Astrocyte of the spinal cord (primary cell): ENCODE results near the gene TSGA10IP.
"Not testable (repeated sequence)": the region's sequence is repeated elsewhere in the genome, so short reads cannot be mapped to it uniquely, and the experiment has no call there.

Experiments
- DNase-seq: peaks from one replicate; pipeline ENCODE4 v3.0.0; 2011; ENCODE audit warnings: low read depth, low spot score
- H3K4me3 ChIP-seq: 2 replicates; pipeline ENCODE4 v1.5.1; 2011; ENCODE audit warnings: low read depth, mild to moderate bottlenecking, low read length, moderate library complexity
- CTCF ChIP-seq: IDR thresholded peaks from 2 replicates; pipeline ENCODE4 v1.5.1; 2012; ENCODE audit warnings: low read depth, mild to moderate bottlenecking, low read length, inconsistent platforms
- in situ Hi-C: cut with HindIII; loops from 2 replicates; pipeline ENCODE4 v1.10.0; 2017; ENCODE audit warnings: low sequenced_read_pairs

Gene TSGA10IP

DNA sequence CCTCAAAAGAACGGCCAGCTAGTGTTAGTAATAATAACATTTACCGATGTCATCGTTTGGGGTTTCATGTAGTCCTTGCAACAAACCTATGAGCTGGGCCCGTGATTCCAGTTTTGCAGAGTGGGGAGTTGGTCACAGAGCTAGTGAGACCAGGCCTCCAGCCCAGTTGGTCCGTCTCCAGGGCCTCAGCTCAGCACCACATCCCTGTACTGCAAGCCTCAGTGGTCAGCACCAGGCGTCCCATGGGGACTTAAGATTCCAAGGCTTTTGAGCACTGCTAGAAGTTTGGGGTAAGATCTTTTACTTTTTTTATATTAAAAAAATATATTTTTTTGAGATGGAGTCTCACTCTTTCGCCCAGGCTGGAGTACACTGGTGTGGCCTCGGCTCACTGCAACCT is 1.1 kb upstream of the TSGA10IP start:
- in situ Hi-C loops = no loop called here
- DNase-seq = no peak
- no peak overlapping the region for H3K4me3 ChIP-seq
- no peak for TF ChIP-seq CTCF

GRCh38 chr11:65944767-65945166 is 513 bp upstream of the TSGA10IP start:
- TF ChIP-seq CTCF = no peak
- H3K4me3 ChIP-seq = no peak overlapping the region
- no peak for DNase-seq
- in situ Hi-C loops = no loop called here

GRCh38 chr11:65945941-65946558 is 770 bp downstream of the TSGA10IP start:
- TF ChIP-seq CTCF = no peak
- no peak for DNase-seq
- H3K4me3 ChIP-seq = no peak overlapping the region

DNA sequence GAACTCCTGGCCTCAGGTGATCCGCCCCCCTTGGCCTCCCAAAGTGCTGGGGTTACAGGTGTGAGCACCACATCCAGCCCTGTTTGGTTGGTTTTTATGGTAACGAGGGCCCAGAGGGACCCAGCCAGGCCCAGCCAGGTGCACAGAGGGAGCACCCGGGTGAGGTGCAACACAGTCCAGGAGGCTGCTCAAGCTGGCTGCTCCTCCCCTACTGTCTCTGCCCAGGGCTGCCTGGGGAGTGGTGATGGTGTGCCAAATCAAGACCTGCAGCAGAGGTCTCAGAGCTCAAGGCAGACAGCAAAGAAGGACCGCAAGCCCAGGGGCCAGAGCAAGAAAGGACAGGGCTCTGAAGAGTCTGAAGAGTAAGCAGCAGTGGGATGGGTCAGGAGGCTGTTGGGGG is 1.4 kb downstream of the TSGA10IP start:
- H3K4me3 ChIP-seq = no peak overlapping the region
- TF ChIP-seq CTCF = no peak
- in situ Hi-C loops = no loop called here
- no peak for DNase-seq

More at GRCh38 chr11:65945941-65946558, 770 bp downstream of the TSGA10IP start:
- in situ Hi-C loops = no loop called here

- in situ Hi-C loops = no loop called here
- no peak for TF ChIP-seq CTCF
These were observed 1.9 kb downstream of the TSGA10IP start for GRCh38 chr11:65947133-65947532.

GRCh38 chr11:65947603-65948125 is 2.4 kb downstream of the TSGA10IP start:
- DNase-seq = no peak
- in situ Hi-C loops = no loop called here
- no peak overlapping the region for H3K4me3 ChIP-seq
- TF ChIP-seq CTCF = no peak

More at GRCh38 chr11:65947133-65947532, 1.9 kb downstream of the TSGA10IP start:
- H3K4me3 ChIP-seq = no peak overlapping the region
- DNase-seq = no peak

DNA sequence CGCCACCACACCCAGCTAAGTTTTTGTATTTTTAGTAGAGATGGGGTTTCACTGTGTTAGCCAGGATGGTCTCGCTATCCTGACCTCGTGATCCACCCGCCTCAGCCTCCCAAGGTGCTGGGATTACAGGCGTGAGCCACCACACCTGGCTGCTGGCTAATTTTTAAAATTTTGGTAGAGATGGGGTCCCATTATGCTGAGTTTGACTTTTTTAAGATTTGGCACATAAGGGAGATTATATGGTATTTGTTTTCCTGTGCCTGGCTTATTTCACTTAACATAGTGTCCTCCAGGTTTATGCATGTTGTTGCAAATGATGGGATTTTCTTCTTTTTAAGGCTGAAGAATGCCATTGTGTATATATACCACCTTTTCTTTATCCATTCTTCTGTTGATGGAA is 5.4 kb downstream of the TSGA10IP start:
- H3K4me3 ChIP-seq, DNase-seq, in situ Hi-C loops: not testable (repeated sequence)

DNA sequence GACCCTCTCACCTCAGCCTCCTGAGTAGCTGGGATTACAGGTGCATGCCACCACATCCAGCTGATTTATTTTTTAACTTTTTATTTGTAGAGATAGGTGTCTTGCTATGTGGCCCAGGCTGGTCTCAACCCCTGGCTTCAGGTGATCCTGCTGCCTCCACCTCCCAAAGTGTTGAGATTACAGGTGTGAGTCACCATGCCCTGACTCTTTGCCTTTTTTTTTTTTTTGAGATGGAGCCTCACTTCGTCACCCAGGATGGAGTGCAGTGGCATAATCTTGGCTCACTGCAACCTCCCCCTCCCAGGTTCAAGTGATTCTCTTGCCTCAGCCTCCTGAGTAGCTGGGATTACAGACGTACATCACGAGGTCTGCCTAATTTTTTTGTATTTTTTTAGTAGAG is 6.4 kb downstream of the TSGA10IP start:
- in situ Hi-C loops, H3K4me3 ChIP-seq, DNase-seq: not testable (repeated sequence)
